Cardiac muscle cell (in vitro differentiated cells and primary cell): ENCODE results near the gene GNPNAT1. TPM values are rescaled to one million over a fixed set of nuclear protein-coding genes. Genes with fewer than 3 reads are reported as not detected.

Experiments
- DNase-seq, 2 donors: peaks; one replicate each; pipeline versions ENCODE4 v3.0.0 to v3.0.0-alpha.2; 2010 to 2017; ENCODE audit warnings: low read depth in 1 of 2, low spot score in 1 of 2
- H3K27ac ChIP-seq: fragments of 200-600 bp; sonication (generic); 2 replicates; pipeline ENCODE4 v1.5.1; 2016
- H3K27me3 ChIP-seq: fragments of 200-600 bp; sonication (generic); 2 replicates; pipeline ENCODE4 v1.6.0; 2016; ENCODE audit warnings: control low read depth
- H3K36me3 ChIP-seq: fragments of 200-600 bp; sonication (generic); 2 replicates; pipeline ENCODE4 v1.5.1; 2016; ENCODE audit warnings: control low read depth
- H3K4me1 ChIP-seq: fragments of 200-600 bp; sonication (generic); 2 replicates; pipeline ENCODE4 v1.8.1; 2017; ENCODE audit warnings: low read depth, mild to moderate bottlenecking, mixed run types
- H3K4me3 ChIP-seq: fragments of 200-600 bp; sonication (generic); 2 replicates; pipeline ENCODE4 v1.5.1; 2016; ENCODE audit warnings: mild to moderate bottlenecking
- H3K9me3 ChIP-seq: fragments of 200-600 bp; sonication (generic); 2 replicates; pipeline ENCODE4 v1.5.1; 2017; ENCODE audit warnings: low read depth, mild to moderate bottlenecking, control low read depth
- polyA plus RNA-seq: library from polyadenylated mRNA; unstranded; fragments of >200 nt; fragmentation: Nextera tagmentation; extraction: Ambion mirVana; gene quantifications from 2 replicates; pipeline ENCODE4 v1.2.1, GENCODE V29; 2016
- total RNA-seq: library from RNA; depleted of rRNA; stranded (reverse); fragments of >200 nt; gene quantifications from 2 replicates; pipeline ENCODE4 v1.2.3, GENCODE V29; 2016
- TF ChIP-seq, protein P1 (sequence below): IDR thresholded peaks from 2 replicates; pipeline ENCODE4 v1.5.1; 2012; ENCODE audit warnings: low read depth, mild to moderate bottlenecking, low read length

Gene GNPNAT1
- total RNA-seq: 9.6 and 10.8 TPM in 2 replicates
- polyA plus RNA-seq: 13.0 and 14.2 TPM in 2 replicates

DNA sequence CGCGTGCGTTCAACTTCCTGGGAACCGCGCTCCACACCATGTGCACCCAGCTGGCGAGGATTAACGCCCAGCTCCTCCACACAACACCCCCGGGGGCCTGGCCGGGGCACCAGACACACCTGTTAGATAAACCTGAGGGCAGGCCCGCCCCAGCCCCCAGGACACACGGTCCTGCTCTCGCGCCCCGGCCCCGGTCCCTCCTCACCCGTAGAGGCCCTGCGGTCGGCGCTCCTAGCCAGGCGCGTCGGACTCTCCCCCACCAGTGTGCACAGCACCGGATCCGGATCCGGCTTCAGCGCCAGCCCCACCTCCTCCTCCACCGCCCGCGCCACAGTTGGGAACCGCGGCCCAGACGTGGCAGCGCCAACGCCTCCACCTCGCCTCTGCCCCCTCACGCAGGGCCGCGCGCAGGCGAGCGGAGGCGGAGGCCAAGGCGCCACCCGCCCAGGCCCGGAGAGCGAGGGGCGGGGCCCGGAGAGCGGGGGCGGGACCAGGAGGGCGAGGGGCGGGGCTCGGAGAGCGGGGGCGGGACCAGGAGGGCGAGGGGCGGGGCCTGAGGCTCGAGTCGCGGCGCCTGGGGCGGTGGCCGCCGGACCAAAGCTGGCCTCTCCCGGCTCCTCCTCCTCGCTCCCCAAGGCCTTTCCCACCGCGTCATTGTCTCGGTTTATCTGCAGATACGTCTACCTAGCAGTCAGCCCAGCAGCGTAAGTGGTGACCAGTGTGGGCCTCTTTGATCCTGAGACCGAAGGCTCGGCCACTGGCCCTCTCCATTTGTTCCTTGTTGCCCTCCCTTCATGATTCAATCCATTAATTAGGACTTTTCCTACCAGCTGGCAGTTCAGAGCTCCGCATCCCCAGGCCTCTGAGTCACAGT is at the start of gene GNPNAT1:
Gene GNPNAT1, minus strand, starts transcription at position 385 of the 874 bp plus-strand sequence. CDS start 6,957 bp downstream, outside the sequence.
- Histone ChIP-seq H3K27ac (peak within 1 kb of the TSS; percentile 67), H3K4me3 (peak within 1 kb of the TSS; percentile 48), H3K36me3 (no peaks in the 10 kb centered on the region), H3K27me3 (no peaks in the 10 kb centered on the region), H3K4me1 (peaks cover 6% of the 10 kb centered on the region), H3K9me3 (no peaks in the 10 kb centered on the region)
- peak; percentile 89 to 96 for DNase-seq
- TF ChIP-seq, protein P1, sequence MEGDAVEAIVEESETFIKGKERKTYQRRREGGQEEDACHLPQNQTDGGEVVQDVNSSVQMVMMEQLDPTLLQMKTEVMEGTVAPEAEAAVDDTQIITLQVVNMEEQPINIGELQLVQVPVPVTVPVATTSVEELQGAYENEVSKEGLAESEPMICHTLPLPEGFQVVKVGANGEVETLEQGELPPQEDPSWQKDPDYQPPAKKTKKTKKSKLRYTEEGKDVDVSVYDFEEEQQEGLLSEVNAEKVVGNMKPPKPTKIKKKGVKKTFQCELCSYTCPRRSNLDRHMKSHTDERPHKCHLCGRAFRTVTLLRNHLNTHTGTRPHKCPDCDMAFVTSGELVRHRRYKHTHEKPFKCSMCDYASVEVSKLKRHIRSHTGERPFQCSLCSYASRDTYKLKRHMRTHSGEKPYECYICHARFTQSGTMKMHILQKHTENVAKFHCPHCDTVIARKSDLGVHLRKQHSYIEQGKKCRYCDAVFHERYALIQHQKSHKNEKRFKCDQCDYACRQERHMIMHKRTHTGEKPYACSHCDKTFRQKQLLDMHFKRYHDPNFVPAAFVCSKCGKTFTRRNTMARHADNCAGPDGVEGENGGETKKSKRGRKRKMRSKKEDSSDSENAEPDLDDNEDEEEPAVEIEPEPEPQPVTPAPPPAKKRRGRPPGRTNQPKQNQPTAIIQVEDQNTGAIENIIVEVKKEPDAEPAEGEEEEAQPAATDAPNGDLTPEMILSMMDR: no peak

DNA sequence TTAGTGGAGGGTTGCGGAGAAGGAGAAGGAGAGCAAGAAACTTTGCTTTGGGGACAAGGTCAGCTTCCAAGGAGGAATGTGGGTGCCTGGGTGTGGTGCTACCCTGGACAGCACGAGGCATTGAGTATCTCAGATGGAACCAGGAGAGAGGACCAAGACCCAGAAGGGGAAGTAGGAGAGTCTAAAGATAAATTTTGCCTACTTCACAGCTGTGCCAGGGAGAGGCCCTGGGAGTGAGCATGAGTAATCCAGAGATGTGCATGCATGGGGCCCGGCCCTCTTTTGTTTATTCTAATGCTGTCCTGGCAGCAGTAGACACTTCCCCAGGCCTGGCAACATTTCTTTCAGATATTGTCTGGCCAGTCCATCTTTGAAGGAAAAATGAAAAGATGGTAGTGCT is 49.5 kb upstream of the GNPNAT1 start:
- TF ChIP-seq, protein P1: no peak

DNA sequence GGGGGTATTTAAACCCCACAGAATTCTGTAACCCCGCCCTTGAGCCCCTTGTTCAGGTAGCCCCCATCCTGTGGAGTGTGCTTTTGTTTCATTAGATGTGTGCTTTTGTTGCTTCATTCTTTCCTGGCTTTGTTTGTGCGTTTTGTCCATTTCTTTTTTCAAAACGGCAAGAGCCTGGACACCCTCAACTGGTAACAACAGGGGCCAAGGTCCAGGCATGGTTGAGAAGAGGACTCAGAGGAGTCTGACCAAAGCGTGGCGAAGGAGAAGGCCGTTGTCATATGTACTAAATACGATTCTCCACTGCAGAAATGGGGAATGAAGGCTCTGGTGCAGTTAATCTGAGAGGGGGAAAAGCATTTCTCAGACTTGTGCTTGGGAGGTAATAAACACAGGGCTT is 46.0 kb upstream of the GNPNAT1 start:
- Histone ChIP-seq H3K4me1 (no peaks in the 10 kb centered on the region), H3K27me3 (no peaks in the 10 kb centered on the region), H3K27ac (no peak overlapping the region), H3K4me3 (no peak overlapping the region), H3K9me3 (no peaks in the 10 kb centered on the region), H3K36me3 (no peaks in the 10 kb centered on the region)
- TF ChIP-seq, protein P1: no peak
- DNase-seq: no peak

More for the DNA sequence above, 49.5 kb upstream of the GNPNAT1 start:
- Histone ChIP-seq H3K27ac (no peak overlapping the region), H3K4me3 (no peak overlapping the region), H3K9me3 (no peaks in the 10 kb centered on the region), H3K27me3 (no peaks in the 10 kb centered on the region), H3K36me3 (no peaks in the 10 kb centered on the region), H3K4me1 (peaks cover 6% of the 10 kb centered on the region)
- peak in 1 of 2 donors; percentile 53 for DNase-seq

DNA sequence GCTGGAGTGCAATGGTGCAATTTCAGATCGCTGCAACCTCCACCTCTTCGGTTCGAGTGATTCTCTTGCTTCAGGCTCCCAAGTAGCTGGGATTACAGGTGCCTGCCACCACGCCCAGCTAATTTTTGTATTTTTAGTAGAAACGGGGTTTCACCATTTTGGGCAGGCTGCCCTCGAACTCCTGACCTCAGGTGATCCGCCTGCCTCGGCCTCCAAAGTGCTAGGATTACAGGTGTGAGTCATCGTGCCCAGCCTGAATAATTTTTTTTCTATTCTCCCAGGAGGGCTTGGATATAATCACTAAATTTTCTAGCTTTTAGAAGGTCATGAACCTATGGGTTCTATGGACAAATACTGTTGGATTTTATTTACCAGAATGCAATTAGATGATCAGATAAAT is 44.7 kb upstream of the GNPNAT1 start:
- Histone ChIP-seq H3K27ac (no peak overlapping the region), H3K36me3 (no peaks in the 10 kb centered on the region), H3K4me1 (no peaks in the 10 kb centered on the region), H3K27me3 (no peaks in the 10 kb centered on the region), H3K4me3 (no peak overlapping the region), H3K9me3 (no peaks in the 10 kb centered on the region)
- TF ChIP-seq, protein P1: no peak
- DNase-seq: no peak

DNA sequence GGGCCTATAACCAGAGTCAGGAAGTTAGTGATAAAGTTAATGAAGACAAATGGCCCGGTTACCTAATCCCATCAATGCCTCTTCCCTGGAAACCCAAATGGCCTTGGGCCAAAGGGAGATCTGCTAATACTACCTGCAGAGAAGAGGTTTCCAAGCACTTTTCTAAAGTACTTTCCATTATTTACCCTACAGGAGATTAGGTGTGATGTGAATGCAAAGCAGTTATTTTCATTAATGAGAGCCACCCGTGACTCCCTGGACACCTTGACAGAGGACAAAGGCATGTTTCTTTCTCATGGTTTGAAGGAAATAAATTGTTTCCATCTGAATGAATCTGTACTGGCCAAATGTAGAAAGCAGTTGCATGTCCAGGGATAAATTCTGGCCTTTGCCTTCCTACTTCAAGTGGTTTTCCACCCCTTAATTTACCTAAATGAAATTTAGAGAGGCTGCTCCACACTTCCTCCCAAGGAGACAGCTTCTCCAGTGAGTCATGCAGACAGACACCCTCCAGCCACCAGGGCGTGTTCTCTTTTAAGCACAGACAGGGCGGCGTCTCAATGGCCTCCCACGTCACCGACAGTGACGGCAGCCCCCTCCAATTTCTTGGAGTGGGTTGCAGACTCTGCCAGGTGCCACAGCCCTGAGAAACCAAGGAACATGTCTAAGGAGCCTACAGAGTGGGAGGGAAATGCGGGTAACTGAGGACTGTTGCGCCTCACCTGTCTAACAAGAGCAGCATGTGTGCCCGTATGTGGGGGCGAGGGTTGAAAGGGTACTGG is 43.9 kb upstream of the GNPNAT1 start:
- H3K4me1 ChIP-seq: no peaks in the 10 kb centered on the region
- H3K27me3 ChIP-seq: no peaks in the 10 kb centered on the region
- H3K4me3 ChIP-seq: no peak overlapping the region
- DNase-seq: peak in 1 of 2 donors; percentile 53
- H3K27ac ChIP-seq: no peak overlapping the region
- no peaks in the 10 kb centered on the region for H3K9me3 ChIP-seq
- TF ChIP-seq, protein P1: no peak
- no peaks in the 10 kb centered on the region for H3K36me3 ChIP-seq
